DMS153 treated with DMSO at 0.1 percent for 48 hours (cell line): Measurements from ENCODE around the gene OR5H14.
"Not testable (repeated sequence)": the region's sequence is repeated elsewhere in the genome, so short reads cannot be mapped to it uniquely, and the experiment has no call there.

ENCODE experiments used
- DNase-seq: peaks from one replicate; lab custom pipeline; 2025; ENCODE audit not compliant: unreplicated experiment; lab: John Stamatoyannopoulos, UW

Gene OR5H14

GRCh38 chr3:98147179-98147578, at the start of gene OR5H14:
Gene OR5H14 (plus strand): TSS chr3:98147479. CDS start chr3:98149386, 1,907 bp downstream.
- DNase-seq: no peak

- no peak for DNase-seq
These were observed 47.4 kb upstream of the OR5H14 start for GRCh38 chr3:98099848-98100247.

- DNase-seq: no peak
These were observed 39.1 kb upstream of the OR5H14 start for GRCh38 chr3:98108162-98108561.

GRCh38 chr3:98109807-98110549, 37.3 kb upstream of the OR5H14 start:
- DNase-seq: no peak

GRCh38 chr3:98110550-98110908, 36.8 kb upstream of the OR5H14 start:
- no peak for DNase-seq

- DNase-seq: no peak
These were observed 33.0 kb upstream of the OR5H14 start for GRCh38 chr3:98114264-98114663.

GRCh38 chr3:98115717-98116116, 31.6 kb upstream of the OR5H14 start:
- DNase-seq: no peak

GRCh38 chr3:98130421-98130820, 16.9 kb upstream of the OR5H14 start, which contains the start of gene OR5H1:
Gene OR5H1 (plus strand): TSS chr3:98130721. CDS start chr3:98132698, 1,977 bp downstream.
- DNase-seq: no peak

- no peak for DNase-seq
These were observed 10.6 kb upstream of the OR5H14 start for GRCh38 chr3:98136631-98137030.

- not testable (repeated sequence) for DNase-seq
These were observed 9.3 kb upstream of the OR5H14 start for GRCh38 chr3:98137826-98138557.

GRCh38 chr3:98140531-98140930, 6.7 kb upstream of the OR5H14 start:
- no peak for DNase-seq

GRCh38 chr3:98148751-98149150, 1.5 kb downstream of the OR5H14 start:
- no peak for DNase-seq

GRCh38 chr3:98149456-98149855, 2.2 kb downstream of the OR5H14 start:
- DNase-seq: not testable (repeated sequence)

- no peak for DNase-seq
These were observed 4.0 kb downstream of the OR5H14 start for GRCh38 chr3:98151241-98151640.

GRCh38 chr3:98166396-98166795, 19.1 kb downstream of the OR5H14 start, which contains the start of gene OR5H15:
Gene OR5H15 (plus strand): TSS chr3:98166696. CDS start chr3:98168700, 2,004 bp downstream.
- DNase-seq: no peak

- DNase-seq: no peak
These were observed 23.8 kb downstream of the OR5H14 start for GRCh38 chr3:98171071-98171470.

- no peak for DNase-seq
These were observed 25.3 kb downstream of the OR5H14 start for GRCh38 chr3:98172621-98173020.

GRCh38 chr3:98180319-98180890, 33.1 kb downstream of the OR5H14 start:
- DNase-seq: no peak

- DNase-seq: no peak
These were observed 34.9 kb downstream of the OR5H14 start for GRCh38 chr3:98182196-98182595.

- DNase-seq: no peak
These were observed 37.9 kb downstream of the OR5H14 start for GRCh38 chr3:98185180-98185579.

- DNase-seq: no peak
These were observed 41.3 kb downstream of the OR5H14 start for GRCh38 chr3:98188545-98188944.

- DNase-seq: not testable (repeated sequence)
These were observed 43.6 kb downstream of the OR5H14 start for GRCh38 chr3:98190911-98191310.
